Breast epithelium (tissue), 3 donors: Measurements from ENCODE around the gene CACNA2D4.

Source experiments
- CTCF ChIP-seq, 3 donors: fragments of 450-650 bp; IDR thresholded peaks; one replicate each; pipeline ENCODE4 v1.5.1; 2016 to 2017; ENCODE audit warnings: antibody characterized with exemption in 3 of 3, mild to moderate bottlenecking in 3 of 3, moderate library complexity in 3 of 3
- POLR2AphosphoS5 ChIP-seq, 3 donors: sonication (generic); formaldehyde crosslinking; IDR thresholded peaks; one replicate each; pipeline ENCODE4 v1.6.1; 2017; ENCODE audit warnings: antibody characterized with exemption in 3 of 3

GRCh38 chr12:1933342-1934051 lies 15.0 kb upstream of the CACNA2D4 start:
- no peak for TF ChIP-seq CTCF (IDR thresholded peaks at IDR 0.05)
- TF ChIP-seq POLR2AphosphoS5 (IDR thresholded peaks at IDR 0.05): no peak
